T-helper 2 cell treated with Interferon-gamma antibody and Interleukin-4, amounts not matched to agents 100 ng/mL and 5 ng/mL, for 36 hours (primary cell): ENCODE data around the gene ROR1. TPM values are rescaled to one million over a fixed set of nuclear protein-coding genes. Genes with fewer than 3 reads are reported as not detected.

ENCODE experiments used
- intact Hi-C: fragments of 100-400 bp; cut with micrococcal nuclease; formaldehyde crosslinking; loops from one replicate; pipeline ENCODE4 v1.15.1; 2023
- total RNA-seq: library from RNA; stranded (reverse); gene quantifications from 2 replicates; pipeline ENCODE4 v1.2.3, GENCODE V29; 2022

ROR1 gene
- total RNA-seq, 1 donor from 2014 or later: not detected

- intact Hi-C loops: no loop called here
These were observed 154.6 kb downstream of the ROR1 start for GRCh38 chr1:63928186-63929105.

GRCh38 chr1:63929106-63929478 is 155.3 kb downstream of the ROR1 start:
- intact Hi-C loops: no loop called here

- intact Hi-C loops: no loop called here
These were observed 157.7 kb downstream of the ROR1 start for GRCh38 chr1:63931468-63931867.

GRCh38 chr1:63934697-63935096 is 160.9 kb downstream of the ROR1 start:
- intact Hi-C loops: no loop called here

- intact Hi-C loops: no loop called here
These were observed 161.3 kb downstream of the ROR1 start for GRCh38 chr1:63935143-63935542.

GRCh38 chr1:63935553-63935952 is 161.7 kb downstream of the ROR1 start:
- intact Hi-C loops: no loop called here

GRCh38 chr1:63936276-63936675 is 162.5 kb downstream of the ROR1 start:
- intact Hi-C loops: no loop called here

GRCh38 chr1:63936801-63937200 is 163.0 kb downstream of the ROR1 start:
- intact Hi-C loops: no loop called here

GRCh38 chr1:63937461-63938022 is 163.7 kb downstream of the ROR1 start:
- intact Hi-C loops: no loop called here

GRCh38 chr1:63940440-63940839 is 166.6 kb downstream of the ROR1 start:
- intact Hi-C loops: no loop called here

GRCh38 chr1:63943393-63943792 is 169.6 kb downstream of the ROR1 start:
- intact Hi-C loops: no loop called here

- intact Hi-C loops: no loop called here
These were observed 172.1 kb downstream of the ROR1 start for GRCh38 chr1:63945943-63946342.

GRCh38 chr1:63946866-63947491 is 173.2 kb downstream of the ROR1 start:
- intact Hi-C loops: no loop called here

GRCh38 chr1:63947904-63948303 is 174.1 kb downstream of the ROR1 start:
- intact Hi-C loops: no loop called here

- intact Hi-C loops: no loop called here
These were observed 176.2 kb downstream of the ROR1 start for GRCh38 chr1:63950023-63950422.

- intact Hi-C loops: no loop called here
These were observed 177.5 kb downstream of the ROR1 start for GRCh38 chr1:63951059-63951946.

GRCh38 chr1:63954187-63954586 is 180.4 kb downstream of the ROR1 start:
- intact Hi-C loops: no loop called here

GRCh38 chr1:63955370-63956145 is 181.7 kb downstream of the ROR1 start:
- intact Hi-C loops: no loop called here

GRCh38 chr1:63958556-63958955 is 184.7 kb downstream of the ROR1 start:
- intact Hi-C loops: no loop called here

- intact Hi-C loops: no loop called here
These were observed 186.5 kb downstream of the ROR1 start for GRCh38 chr1:63960326-63960725.

GRCh38 chr1:63966016-63966415 is 192.2 kb downstream of the ROR1 start:
- intact Hi-C loops: no loop called here
